ENCODE measurements around the gene GGA1.

GGA1 gene

GRCh38 chr22:37562049-37562875 is 46.4 kb upstream of the GGA1 start:
- TF ChIP-seq CTCF (IDR thresholded peaks at IDR 0.05; ENCODE audit: low read depth, low read length): no peak
- Histone ChIP-seq H3K4me3 (ENCODE audit: low read depth, low read length) (no peak overlapping the region), H3K36me3 (no peaks in the 10 kb centered on the region), H3K27me3 (peaks cover 22% of the 10 kb centered on the region), H3K9me3 (no peaks in the 10 kb centered on the region), H3K4me1 (no peaks in the 10 kb centered on the region; the same call in 1 of the 2 replicates)
- DNase-seq: no peak

- TF ChIP-seq CTCF (IDR thresholded peaks at IDR 0.05; ENCODE audit: low read depth, low read length): no peak
- Histone ChIP-seq H3K27me3 (peaks cover 22% of the 10 kb centered on the region), H3K4me3 (ENCODE audit: low read depth, low read length) (no peak overlapping the region), H3K9me3 (no peaks in the 10 kb centered on the region), H3K4me1 (no peaks in the 10 kb centered on the region; the same call in 1 of the 2 replicates), H3K36me3 (no peaks in the 10 kb centered on the region)
- no peak for DNase-seq
Measured at GRCh38 chr22:37563153-37564081, 45.2 kb upstream of the GGA1 start.

DNA sequence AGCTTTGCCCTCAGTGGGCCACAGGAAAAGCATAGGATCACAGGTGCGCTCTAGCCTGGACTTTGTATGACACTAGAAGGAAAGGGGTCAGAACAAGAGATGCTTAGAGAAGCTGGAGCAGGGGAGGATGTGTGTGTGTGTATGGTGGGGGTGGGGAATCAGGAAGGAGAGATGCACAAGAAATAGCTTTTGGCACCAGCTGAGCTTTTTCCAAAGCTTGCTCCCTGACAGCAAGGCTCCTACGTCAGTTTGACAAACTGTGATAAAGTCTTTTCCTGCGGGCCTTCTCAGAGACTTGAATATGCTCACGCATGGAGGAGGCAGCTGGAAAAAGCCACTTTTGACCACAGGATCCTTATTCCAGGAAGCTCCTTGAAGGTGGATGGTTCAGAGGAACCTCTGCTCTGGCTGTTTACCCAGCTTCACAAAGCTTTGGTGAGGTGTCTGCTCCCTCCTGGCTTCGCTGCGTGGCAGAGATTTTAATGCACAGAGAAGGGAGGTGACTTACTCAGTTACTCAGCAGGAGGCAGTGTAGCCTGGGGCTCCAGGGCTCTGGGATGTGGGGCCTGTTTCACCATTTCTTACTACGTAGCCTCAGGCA is 44.4 kb upstream of the GGA1 start:
- H3K4me3 ChIP-seq (ENCODE audit: low read depth, low read length): no peak overlapping the region
- H3K36me3 ChIP-seq: no peaks in the 10 kb centered on the region
- H3K27me3 ChIP-seq: peaks cover 22% of the 10 kb centered on the region
- H3K9me3 ChIP-seq: no peaks in the 10 kb centered on the region
- no peak for TF ChIP-seq CTCF (IDR thresholded peaks at IDR 0.05; ENCODE audit: low read depth, low read length)
- DNase-seq: no peak
- H3K4me1 ChIP-seq: no peaks in the 10 kb centered on the region; the same call in 1 of the 2 replicates

GRCh38 chr22:37565830-37566229 is 42.8 kb upstream of the GGA1 start:
- Histone ChIP-seq H3K36me3 (no peaks in the 10 kb centered on the region), H3K4me1 (no peaks in the 10 kb centered on the region; the same call in 1 of the 2 replicates), H3K9me3 (no peaks in the 10 kb centered on the region), H3K4me3 (ENCODE audit: low read depth, low read length) (no peak overlapping the region), H3K27me3 (peaks cover 12% of the 10 kb centered on the region)
- no peak for TF ChIP-seq CTCF (IDR thresholded peaks at IDR 0.05; ENCODE audit: low read depth, low read length)
- DNase-seq: no peak

DNA sequence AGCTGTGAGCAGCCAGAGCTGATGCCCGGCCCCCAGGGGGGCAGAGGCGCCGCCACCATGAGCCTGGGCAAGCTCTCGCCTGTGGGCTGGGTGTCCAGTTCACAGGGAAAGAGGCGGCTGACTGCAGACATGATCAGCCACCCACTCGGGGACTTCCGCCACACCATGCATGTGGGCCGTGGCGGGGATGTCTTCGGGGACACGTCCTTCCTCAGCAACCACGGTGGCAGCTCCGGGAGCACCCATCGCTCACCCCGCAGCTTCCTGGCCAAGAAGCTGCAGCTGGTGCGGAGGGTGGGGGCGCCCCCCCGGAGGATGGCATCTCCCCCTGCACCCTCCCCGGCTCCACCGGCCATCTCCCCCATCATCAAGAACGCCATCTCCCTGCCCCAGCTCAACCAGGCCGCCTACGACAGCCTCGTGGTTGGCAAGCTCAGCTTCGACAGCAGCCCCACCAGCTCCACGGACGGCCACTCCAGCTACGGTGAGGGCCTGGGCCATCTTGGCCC is 42.3 kb upstream of the GGA1 start:
- TF ChIP-seq CTCF (IDR thresholded peaks at IDR 0.05; ENCODE audit: low read depth, low read length): no peak
- Histone ChIP-seq H3K4me1 (no peaks in the 10 kb centered on the region; the same call in 1 of the 2 replicates), H3K4me3 (ENCODE audit: low read depth, low read length) (no peak overlapping the region), H3K36me3 (no peaks in the 10 kb centered on the region), H3K27me3 (peaks cover 6% of the 10 kb centered on the region), H3K9me3 (no peaks in the 10 kb centered on the region)
- DNase-seq: no peak
